ENCODE measurements around the gene ELL. TPM values are rescaled to one million over a fixed set of nuclear protein-coding genes. Genes with fewer than 3 reads are reported as not detected.
A peak's percentile ranks its signal among the peaks of the same experiment; 100 is the strongest.

ELL gene
- total and polyA plus RNA-seq, 9 of the 15 experiments (the other 6 are each of a cell fraction or from before 2014, with no cell fraction given), result 0.24 to 22.5 (median 4.1) TPM

DNA sequence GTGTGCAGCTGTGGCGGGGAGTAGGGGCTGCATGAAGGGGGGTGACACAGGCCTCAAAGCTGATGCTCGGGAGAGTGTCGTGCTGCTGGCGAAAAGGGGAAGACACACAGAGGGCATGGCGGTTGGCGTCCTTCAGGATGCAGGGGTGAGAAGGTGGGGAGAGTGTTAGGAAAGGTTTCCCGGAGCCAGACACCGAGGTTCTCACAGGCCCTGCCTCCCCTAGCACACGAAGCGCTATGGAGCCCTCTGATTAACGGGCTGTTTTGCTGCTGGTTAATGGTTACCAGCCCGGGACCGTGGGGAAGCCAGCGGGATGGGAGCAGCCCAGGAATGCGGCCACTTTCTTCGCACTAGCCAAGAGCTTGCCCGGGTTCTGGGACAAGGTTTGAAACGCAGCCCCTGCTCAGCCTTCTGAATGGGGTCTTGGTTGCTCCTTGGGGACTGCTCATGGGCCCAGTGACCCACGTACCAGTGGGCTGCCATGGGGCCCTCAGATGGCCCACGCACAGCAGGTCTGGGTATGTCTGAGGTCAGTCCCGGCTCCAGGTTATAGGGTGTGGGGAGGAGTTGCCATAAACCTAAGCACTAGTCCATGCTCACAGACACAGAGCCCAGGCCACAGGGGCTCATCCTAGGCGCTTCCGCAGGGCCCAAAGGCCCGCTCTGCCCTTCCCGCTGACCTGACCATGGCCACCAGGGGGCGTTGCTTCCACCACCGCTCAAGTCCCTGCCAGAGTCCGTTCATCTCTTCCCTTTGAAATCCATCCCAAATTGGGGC lies 52.6 kb downstream of the ELL start:
- no peak overlapping the region for H3K27ac ChIP-seq (ENCODE audit: extremely low read depth, low read depth, low read length)
- ATAC-seq (peak; percentile 93), DNase-seq (ENCODE audit: extremely low read depth in 1 of 4, low spot score in 3 of 4) (peak; percentile 76 to 85 (median 79)), FAIRE-seq (peak; percentile 78)
- 62% methylated on average over 26 of the region's 28 CpGs for WGBS (ENCODE audit: insufficient coverage, low coverage, missing lambda C conversion rate)
- BruUV-seq (replicated peaks), result no TSS peak
- ChIA-PET POLR2A (interaction anchor here (0.6 to 0.7 kb wide), 3 partner anchors 75 to 176 kb away, joined by 3 read pairs; no protein-coding TSS in a partner anchor), CTCF (ENCODE audit: low intra/inter-chr PET ratio) (interaction anchor here (0.7 kb wide), 1 partner anchor 19 kb away, joined by 3 read pairs; no protein-coding TSS in a partner anchor)
- no peak overlapping the region for H2AFZ ChIP-seq (ENCODE audit: low read depth, low read length)
- no peaks in the 10 kb centered on the region for H3K9me3 ChIP-seq (replicated peaks; ENCODE audit: control insufficient read depth, insufficient read depth, low read depth, low read length)
- peaks cover 6 to 59% of the 10 kb centered on the region in 2 experiments; a peak in 4 of 5 replicates for H3K4me1 ChIP-seq (replicated peaks in 1 of 2; ENCODE audit: control insufficient read depth in 2 of 2, insufficient read depth in 2 of 2, low read length in 2 of 2)
- H3K27me3 ChIP-seq (ENCODE audit: control insufficient read depth in 2 of 2, insufficient read depth in 2 of 2, low read length in 2 of 2), result no peaks in the 10 kb centered on the region
- peaks cover 39% of the 10 kb centered on the region for H3K79me2 ChIP-seq (ENCODE audit: control insufficient read depth, insufficient read depth, low read length)
- intact Hi-C loops (cut with micrococcal nuclease), result loop anchor here (5.0 kb wide), 1 partner anchor 208 kb away; no protein-coding TSS in a partner anchor
- H3K4me3 ChIP-seq, result no peak overlapping the region
- in situ Hi-C loops (cut with MboI), result loop anchor here (5.0 kb wide), 1 partner anchor 208 kb away; no protein-coding TSS in a partner anchor
- peaks cover 44% of the 10 kb centered on the region for H4K20me1 ChIP-seq (replicated peaks; ENCODE audit: control insufficient read depth, insufficient read depth, low read length)
- H3K9me1 ChIP-seq (ENCODE audit: control insufficient read depth, insufficient read depth, low read length), result peaks cover 20% of the 10 kb centered on the region
- peak overlapping the region in 1 of 2 experiments; percentile 60; a peak in 1 of 4 replicates for H3K9ac ChIP-seq (ENCODE audit: insufficient read depth in 1 of 2, low read depth in 2 of 2, low read length in 2 of 2)
- H3K4me2 ChIP-seq (ENCODE audit: insufficient read depth, low read length), result no peak overlapping the region
- peaks cover 46% of the 10 kb centered on the region; the same call in 2 of the 3 replicates for H3K36me3 ChIP-seq (ENCODE audit: control insufficient read depth, insufficient read depth, low read length)
- TF ChIP-seq, protein P1, sequence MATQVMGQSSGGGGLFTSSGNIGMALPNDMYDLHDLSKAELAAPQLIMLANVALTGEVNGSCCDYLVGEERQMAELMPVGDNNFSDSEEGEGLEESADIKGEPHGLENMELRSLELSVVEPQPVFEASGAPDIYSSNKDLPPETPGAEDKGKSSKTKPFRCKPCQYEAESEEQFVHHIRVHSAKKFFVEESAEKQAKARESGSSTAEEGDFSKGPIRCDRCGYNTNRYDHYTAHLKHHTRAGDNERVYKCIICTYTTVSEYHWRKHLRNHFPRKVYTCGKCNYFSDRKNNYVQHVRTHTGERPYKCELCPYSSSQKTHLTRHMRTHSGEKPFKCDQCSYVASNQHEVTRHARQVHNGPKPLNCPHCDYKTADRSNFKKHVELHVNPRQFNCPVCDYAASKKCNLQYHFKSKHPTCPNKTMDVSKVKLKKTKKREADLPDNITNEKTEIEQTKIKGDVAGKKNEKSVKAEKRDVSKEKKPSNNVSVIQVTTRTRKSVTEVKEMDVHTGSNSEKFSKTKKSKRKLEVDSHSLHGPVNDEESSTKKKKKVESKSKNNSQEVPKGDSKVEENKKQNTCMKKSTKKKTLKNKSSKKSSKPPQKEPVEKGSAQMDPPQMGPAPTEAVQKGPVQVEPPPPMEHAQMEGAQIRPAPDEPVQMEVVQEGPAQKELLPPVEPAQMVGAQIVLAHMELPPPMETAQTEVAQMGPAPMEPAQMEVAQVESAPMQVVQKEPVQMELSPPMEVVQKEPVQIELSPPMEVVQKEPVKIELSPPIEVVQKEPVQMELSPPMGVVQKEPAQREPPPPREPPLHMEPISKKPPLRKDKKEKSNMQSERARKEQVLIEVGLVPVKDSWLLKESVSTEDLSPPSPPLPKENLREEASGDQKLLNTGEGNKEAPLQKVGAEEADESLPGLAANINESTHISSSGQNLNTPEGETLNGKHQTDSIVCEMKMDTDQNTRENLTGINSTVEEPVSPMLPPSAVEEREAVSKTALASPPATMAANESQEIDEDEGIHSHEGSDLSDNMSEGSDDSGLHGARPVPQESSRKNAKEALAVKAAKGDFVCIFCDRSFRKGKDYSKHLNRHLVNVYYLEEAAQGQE (IDR thresholded peaks at IDR 0.05; ENCODE audit: borderline replicate concordance), result peak; percentile 34; the same call in 1 of the 2 replicates
- TF ChIP-seq, protein P1 (CRISPR knock-in tag; IDR thresholded peaks at IDR 0.05; ENCODE audit: low read depth), result no peak
- peak in 1 of 3 experiments; percentile 25 for TF ChIP-seq YY1 (IDR thresholded peaks at IDR 0.05; ENCODE audit: borderline replicate concordance in 1 of 3, control insufficient read depth in 1 of 3, extremely low read depth in 1 of 3, insufficient read depth in 3 of 3, insufficient read length in 1 of 3, insufficient replicate concordance in 2 of 3, low read depth in 1 of 3, low read length in 2 of 3)
- peak; percentile 77 for TF ChIP-seq SMC3 (conservative IDR thresholded peaks at IDR 0.05; ENCODE audit: insufficient read depth, low read depth, low read length)
- TF ChIP-seq JUND (IDR thresholded peaks at IDR 0.05; ENCODE audit: borderline replicate concordance, low read depth, low read length), result no peak
- no peak for TF ChIP-seq JUND (tag; IDR thresholded peaks at IDR 0.05; ENCODE audit: borderline replicate concordance, low read depth, low read length)
- TF ChIP-seq, protein P2, sequence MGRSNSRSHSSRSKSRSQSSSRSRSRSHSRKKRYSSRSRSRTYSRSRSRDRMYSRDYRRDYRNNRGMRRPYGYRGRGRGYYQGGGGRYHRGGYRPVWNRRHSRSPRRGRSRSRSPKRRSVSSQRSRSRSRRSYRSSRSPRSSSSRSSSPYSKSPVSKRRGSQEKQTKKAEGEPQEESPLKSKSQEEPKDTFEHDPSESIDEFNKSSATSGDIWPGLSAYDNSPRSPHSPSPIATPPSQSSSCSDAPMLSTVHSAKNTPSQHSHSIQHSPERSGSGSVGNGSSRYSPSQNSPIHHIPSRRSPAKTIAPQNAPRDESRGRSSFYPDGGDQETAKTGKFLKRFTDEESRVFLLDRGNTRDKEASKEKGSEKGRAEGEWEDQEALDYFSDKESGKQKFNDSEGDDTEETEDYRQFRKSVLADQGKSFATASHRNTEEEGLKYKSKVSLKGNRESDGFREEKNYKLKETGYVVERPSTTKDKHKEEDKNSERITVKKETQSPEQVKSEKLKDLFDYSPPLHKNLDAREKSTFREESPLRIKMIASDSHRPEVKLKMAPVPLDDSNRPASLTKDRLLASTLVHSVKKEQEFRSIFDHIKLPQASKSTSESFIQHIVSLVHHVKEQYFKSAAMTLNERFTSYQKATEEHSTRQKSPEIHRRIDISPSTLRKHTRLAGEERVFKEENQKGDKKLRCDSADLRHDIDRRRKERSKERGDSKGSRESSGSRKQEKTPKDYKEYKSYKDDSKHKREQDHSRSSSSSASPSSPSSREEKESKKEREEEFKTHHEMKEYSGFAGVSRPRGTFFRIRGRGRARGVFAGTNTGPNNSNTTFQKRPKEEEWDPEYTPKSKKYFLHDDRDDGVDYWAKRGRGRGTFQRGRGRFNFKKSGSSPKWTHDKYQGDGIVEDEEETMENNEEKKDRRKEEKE (IDR thresholded peaks at IDR 0.05; ENCODE audit: borderline replicate concordance in 1 of 2, control insufficient read depth in 1 of 2, low read depth in 2 of 2, low read length in 1 of 2), result no peak
